Measurements from ENCODE around the gene ANTKMT.
A peak's percentile ranks its signal among the peaks of the same experiment; 100 is the strongest.

Gene ANTKMT, protein sequence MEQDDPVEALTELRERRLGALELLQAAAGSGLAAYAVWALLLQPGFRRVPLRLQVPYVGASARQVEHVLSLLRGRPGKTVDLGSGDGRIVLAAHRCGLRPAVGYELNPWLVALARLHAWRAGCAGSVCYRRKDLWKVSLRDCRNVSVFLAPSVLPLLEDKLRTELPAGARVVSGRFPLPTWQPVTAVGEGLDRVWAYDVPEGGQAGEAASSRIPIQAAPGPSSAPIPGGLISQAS

GRCh38 chr16:720990-721764 is at the start of gene ANTKMT:
Gene ANTKMT (plus strand): TSS chr16:721146. CDS start chr16:721275, 129 bp downstream.
- DNase-seq, result peak; percentile 69

GRCh38 chr16:671353-672131 is 49.4 kb upstream of the ANTKMT start:
- DNase-seq, result no peak

DNA sequence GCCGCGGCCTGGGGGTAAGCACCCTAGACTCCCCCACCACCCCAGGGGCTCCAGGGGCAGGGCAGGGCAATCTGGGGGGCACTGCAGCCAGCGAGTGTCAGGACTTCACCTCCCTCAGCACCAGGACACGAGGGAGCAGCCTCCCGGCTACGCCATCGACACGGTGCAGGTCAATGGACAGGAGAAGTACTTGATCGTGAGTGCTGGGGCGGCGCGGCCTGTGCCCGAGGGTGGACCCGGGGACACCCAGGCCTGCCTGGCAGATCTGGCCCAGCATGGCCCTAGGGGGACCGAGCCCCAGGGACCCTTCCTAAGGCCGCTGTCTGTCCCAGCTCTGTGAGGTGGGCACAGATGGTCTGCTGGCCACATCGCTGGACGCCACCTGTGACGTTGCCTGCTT is 48.6 kb upstream of the ANTKMT start:
- no peak for DNase-seq

DNA sequence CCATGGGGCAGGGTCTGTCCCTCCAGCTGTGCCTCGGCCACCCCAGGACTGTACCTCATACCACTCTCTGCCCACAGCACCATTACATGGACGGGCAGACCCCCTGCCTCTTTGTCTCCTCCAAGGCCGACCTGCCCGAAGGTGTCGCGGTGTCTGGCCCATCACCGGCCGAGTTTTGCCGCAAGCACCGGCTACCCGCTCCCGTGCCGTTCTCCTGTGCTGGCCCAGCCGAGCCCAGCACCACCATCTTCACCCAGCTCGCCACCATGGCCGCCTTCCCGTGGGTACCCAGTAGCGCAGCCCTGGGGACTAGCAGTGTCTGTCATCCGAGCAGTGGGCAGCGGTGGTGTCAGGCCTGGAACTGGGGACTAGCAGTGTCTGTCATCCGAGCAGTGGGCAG is 48.1 kb upstream of the ANTKMT start:
- DNase-seq, result no peak

DNA sequence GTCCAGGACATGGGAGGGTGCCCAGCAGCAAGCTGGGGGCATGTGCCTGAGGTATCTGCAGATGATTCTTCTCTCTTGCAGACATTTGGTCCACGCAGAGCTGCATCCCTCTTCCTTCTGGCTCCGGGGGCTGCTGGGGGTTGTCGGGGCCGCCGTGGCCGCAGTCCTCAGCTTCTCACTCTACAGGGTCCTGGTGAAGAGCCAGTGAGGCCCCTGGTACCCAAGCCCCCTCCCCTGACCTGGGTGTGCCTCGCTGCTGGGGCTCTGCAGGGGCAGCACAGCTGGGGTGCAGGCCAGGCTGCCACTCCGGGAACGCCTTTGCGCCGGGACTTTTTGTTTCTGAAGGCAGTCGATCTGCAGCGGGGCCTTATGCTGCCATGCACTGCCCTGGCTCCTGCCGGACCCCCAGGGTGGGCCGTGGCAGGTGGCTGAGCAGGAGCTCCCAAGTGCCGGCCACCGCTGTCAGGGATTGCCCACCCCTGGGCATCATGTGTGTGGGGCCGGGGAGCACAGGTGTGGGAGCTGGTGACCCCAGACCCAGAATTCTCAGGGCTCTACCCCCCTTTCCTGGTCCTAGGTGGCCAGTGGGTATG is 47.5 kb upstream of the ANTKMT start:
- no peak for DNase-seq

GRCh38 chr16:674214-674881 is 46.6 kb upstream of the ANTKMT start:
- DNase-seq, result no peak

GRCh38 chr16:674968-675883 is 45.7 kb upstream of the ANTKMT start, which contains the start of gene RHBDL1:
Gene RHBDL1 (plus strand): TSS chr16:675671. CDS start chr16:675791, 120 bp downstream.
- no peak for DNase-seq

DNA sequence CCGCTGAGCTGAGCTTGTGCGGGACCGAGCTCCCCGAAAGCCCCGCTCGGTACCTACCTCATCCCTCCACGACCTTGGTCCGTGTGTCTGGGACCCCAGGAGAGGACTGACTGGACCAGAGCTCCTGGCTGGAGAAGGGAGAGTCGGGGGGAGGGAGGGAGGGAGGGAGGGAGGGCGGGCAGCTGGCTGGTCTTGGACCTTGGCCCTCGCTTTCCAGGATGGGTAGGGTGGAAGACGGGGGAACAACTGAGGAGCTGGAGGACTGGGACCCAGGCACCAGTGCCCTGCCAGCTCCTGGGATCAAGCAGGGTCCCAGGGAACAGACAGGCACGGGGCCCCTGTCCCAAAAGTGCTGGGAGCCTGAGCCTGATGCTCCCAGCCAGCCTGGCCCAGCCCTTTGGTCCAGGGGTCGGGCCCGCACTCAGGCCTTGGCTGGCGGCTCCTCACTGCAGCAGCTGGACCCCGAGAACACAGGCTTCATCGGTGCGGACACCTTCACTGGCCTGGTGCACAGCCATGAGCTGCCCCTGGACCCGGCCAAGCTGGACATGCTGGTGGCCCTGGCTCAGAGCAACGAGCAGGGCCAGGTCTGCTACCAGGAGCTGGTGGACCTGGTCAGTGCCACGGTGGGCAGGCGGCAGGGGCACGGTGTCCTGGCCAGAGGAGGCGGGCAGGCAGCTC is 44.9 kb upstream of the ANTKMT start:
- DNase-seq, result no peak

DNA sequence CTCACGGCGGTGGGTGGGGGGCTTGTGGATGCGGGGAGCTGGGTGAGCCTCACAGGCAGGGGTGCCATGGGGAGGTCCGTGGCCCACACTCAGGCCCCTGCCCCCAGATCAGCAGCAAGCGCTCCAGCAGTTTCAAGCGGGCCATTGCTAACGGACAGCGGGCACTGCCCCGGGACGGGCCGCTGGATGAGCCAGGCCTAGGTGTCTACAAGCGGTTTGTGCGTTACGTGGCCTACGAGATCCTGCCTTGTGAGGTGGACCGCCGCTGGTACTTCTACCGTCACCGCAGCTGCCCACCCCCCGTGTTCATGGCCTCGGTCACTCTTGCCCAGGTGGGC is 44.4 kb upstream of the ANTKMT start:
- no peak for DNase-seq

DNA sequence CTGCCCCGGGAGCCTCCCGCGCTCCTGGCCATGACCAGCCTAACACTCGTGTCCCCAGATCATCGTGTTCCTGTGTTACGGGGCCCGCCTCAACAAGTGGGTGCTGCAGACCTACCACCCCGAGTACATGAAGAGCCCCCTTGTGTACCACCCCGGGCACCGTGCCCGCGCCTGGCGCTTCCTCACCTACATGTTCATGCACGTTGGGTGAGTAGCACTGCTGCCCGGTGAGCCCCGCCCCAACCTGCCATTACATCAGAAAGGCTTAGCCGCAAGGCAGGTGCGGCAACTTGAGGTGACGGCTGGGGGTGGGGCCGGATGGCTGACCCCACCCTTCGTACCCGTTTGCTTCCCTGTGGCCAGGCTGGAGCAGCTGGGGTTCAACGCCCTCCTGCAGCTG is 44.0 kb upstream of the ANTKMT start:
- no peak for DNase-seq

GRCh38 chr16:677316-678190 is 43.4 kb upstream of the ANTKMT start:
- DNase-seq, result no peak

DNA sequence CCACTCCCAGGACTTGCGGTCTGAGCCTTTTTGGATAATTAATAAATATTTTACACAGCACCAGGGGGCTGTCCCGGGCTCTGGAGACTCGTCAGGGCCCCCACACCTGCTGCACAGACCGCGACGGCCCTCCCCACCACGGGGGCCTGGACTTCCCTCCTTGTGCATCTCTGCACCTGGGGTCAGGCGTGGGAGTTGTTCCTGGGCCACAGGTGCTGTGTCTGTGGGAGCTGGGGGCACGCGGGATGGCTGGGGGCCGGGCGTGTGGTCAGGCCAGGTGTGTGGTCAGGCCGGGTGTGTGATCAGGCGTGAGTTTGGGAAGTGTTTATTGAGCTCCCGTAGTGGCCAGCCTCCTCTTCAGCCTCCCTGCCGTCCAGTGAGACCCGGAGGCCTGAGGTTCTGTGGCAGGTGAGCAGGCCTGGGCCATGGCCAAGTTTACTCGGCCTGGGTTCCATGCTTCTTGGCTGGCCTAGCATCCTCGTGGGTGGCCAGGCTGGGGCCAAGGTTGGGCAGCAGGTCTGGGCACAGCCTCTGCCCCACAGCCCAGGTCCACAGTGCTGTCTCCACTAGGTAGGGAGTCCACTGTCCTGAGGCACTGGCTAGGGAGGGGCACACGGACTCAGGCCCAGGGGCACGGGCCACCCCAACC is 42.6 kb upstream of the ANTKMT start:
- no peak for DNase-seq

DNA sequence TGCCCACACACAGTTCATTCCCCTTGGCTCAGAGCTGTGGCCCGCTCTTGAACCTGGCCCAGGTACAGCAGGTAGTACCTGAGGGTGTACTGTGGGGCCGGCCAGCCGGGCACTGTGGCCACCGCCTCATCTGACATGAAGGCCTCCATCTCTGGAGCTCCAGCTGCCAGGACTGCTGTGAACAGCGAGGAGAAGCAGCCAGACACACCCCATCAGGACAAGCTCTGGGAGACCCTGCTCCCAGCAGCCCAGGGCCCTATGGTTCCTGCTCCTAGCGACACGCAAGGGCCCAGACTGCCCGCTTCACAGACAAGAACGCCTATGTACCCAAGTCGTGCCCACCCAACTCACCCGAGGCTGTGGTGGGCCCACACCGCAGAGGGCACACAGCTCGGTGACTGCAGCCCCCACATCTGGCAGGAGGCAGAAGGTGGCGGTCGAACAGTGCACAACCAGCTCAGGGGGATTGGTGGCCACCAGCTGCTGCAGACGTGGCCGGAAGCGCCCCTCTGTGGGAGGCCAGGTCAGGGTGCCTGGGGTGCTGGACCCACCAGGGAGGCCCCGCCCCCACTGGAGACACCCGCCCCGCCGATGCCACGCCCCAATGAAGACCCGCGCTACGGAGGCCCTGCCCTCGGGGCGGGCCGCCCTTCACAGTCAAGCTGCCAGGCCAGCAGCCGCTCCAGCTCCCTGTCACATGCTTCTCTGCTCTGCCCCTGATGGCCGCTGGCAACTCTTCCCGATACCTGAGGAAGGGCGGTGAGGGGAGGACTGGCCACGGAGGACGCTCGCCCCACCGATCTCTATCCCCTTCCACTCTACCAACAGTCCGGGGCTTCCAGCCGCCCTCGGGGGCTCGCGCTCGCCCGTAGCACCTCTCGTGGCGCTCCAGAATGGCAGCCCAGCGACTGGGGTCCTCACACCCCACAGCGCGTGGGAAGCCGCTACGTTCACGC is 41.8 kb upstream of the ANTKMT start:
- DNase-seq, result peak; percentile 55

DNA sequence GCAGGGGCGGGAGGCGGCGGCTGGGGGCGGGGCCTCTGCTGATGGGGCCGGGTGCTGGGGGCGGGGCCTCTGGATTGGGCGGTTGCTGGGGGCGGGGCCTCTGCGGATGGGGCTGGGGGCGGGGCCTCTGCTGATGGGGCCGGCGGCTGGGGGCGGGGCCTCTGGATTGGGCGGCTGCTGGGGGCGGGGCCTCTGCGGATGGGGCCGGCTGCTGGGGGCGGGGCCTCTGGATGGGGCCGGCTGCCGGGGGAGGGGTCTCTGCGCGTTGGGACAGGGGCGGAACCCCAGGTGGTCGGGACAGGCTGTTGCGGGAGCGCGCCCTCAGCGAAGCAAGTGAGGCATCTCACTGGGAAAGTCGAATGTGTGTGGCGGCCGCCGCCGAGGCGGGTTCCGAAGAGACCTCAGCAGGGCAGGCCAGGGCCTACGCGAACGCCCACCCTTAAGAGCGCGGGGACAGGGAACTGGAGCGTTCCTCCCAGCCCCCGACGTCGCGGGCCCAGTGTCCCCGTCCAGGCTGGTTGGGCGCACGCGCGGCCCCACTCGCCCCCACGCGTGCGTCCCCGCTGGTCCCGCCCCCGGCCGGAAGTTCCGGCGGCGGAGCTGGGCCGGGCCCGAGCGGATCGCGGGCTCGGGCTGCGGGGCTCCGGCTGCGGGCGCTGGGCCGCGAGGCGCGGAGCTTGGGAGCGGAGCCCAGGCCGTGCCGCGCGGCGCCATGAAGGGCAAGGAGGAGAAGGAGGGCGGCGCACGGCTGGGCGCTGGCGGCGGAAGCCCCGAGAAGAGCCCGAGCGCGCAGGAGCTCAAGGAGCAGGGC is 40.9 kb upstream of the ANTKMT start, which contains the start of gene STUB1:
Gene STUB1, plus strand, starts transcription at position 597 of the 811 bp plus-strand sequence. Its CDS starts 116 bp downstream, at position 713.
- peak; percentile 89 for DNase-seq

GRCh38 chr16:680625-680945 is 40.4 kb upstream of the ANTKMT start:
- no peak for DNase-seq

GRCh38 chr16:680967-681745 is 39.8 kb upstream of the ANTKMT start:
- DNase-seq, result no peak

All from stimulated activated CD4-positive, alpha-beta T cell treated with anti-CD3 and anti-CD28 coated beads, Interleukin-4, amount 100 ng/mL, for 24 hours (primary cell).